ENCODE measurements around the gene CHMP4B. TPM values are rescaled to one million over a fixed set of nuclear protein-coding genes. Genes with fewer than 3 reads are reported as not detected.

CHMP4B gene
- total RNA-seq, 1 donor = 32.0 TPM

GRCh38 chr20:33814238-33814712 is 3.1 kb downstream of the CHMP4B start:
- TF ChIP-seq CTCF (IDR thresholded peaks at IDR 0.05; ENCODE audit: insufficient read depth, low read depth, low read length) = no peak
- DNase-seq (ENCODE audit: low read depth) = no peak
- no peak overlapping the region for H3K4me3 ChIP-seq (ENCODE audit: low read depth, low read length)

- no peak overlapping the region for H3K4me3 ChIP-seq (ENCODE audit: low read depth, low read length)
- TF ChIP-seq CTCF (IDR thresholded peaks at IDR 0.05; ENCODE audit: insufficient read depth, low read depth, low read length) = no peak
- DNase-seq (ENCODE audit: low read depth) = no peak
These were observed 4.5 kb downstream of the CHMP4B start for GRCh38 chr20:33815671-33816070.

- no peak for DNase-seq (ENCODE audit: low read depth)
- no peak overlapping the region for H3K4me3 ChIP-seq (ENCODE audit: low read depth, low read length)
- no peak for TF ChIP-seq CTCF (IDR thresholded peaks at IDR 0.05; ENCODE audit: insufficient read depth, low read depth, low read length)
These were observed 5.0 kb downstream of the CHMP4B start for GRCh38 chr20:33816191-33816590.

- no peak for TF ChIP-seq CTCF (IDR thresholded peaks at IDR 0.05; ENCODE audit: insufficient read depth, low read depth, low read length)
- no peak overlapping the region for H3K4me3 ChIP-seq (ENCODE audit: low read depth, low read length)
- DNase-seq (ENCODE audit: low read depth) = no peak
These were observed 6.3 kb downstream of the CHMP4B start for GRCh38 chr20:33817411-33817810.

- no peak for TF ChIP-seq CTCF (IDR thresholded peaks at IDR 0.05; ENCODE audit: insufficient read depth, low read depth, low read length)
- DNase-seq (ENCODE audit: low read depth) = no peak
- H3K4me3 ChIP-seq (ENCODE audit: low read depth, low read length) = no peak overlapping the region
These were observed 8.3 kb downstream of the CHMP4B start for GRCh38 chr20:33819456-33819855.

- no peak for DNase-seq (ENCODE audit: low read depth)
- TF ChIP-seq CTCF (IDR thresholded peaks at IDR 0.05; ENCODE audit: insufficient read depth, low read depth, low read length) = no peak
- no peak overlapping the region for H3K4me3 ChIP-seq (ENCODE audit: low read depth, low read length)
These were observed 9.2 kb downstream of the CHMP4B start for GRCh38 chr20:33820362-33820761.

- H3K4me3 ChIP-seq (ENCODE audit: low read depth, low read length) = no peak overlapping the region
- no peak for DNase-seq (ENCODE audit: low read depth)
These were observed 10.2 kb downstream of the CHMP4B start for GRCh38 chr20:33821270-33821836.

More at GRCh38 chr20:33821270-33821836, 10.2 kb downstream of the CHMP4B start:
- TF ChIP-seq CTCF (IDR thresholded peaks at IDR 0.05; ENCODE audit: insufficient read depth, low read depth, low read length) = no peak
